GM18868 (cell line): ENCODE data around the gene USP17L10.
"Not testable (repeated sequence)": the region's sequence is repeated elsewhere in the genome, so short reads cannot be mapped to it uniquely, and the experiment has no call there.

Experiments used
- ATAC-seq: cut with Tn5 transposase; IDR thresholded peaks from one replicate; pipeline ENCODE4 v1.9.1; 2021; ENCODE audit warnings: mild to moderate bottlenecking, moderate library complexity; ENCODE audit not compliant: unreplicated experiment

USP17L10 gene

GRCh38 chr4:9210357-9210756 is at the start of gene USP17L10:
Gene USP17L10 (plus strand): TSS chr4:9210657. CDS start chr4:9210657, 0 bp downstream.
- ATAC-seq = not testable (repeated sequence)

GRCh38 chr4:9165990-9166389 is 44.5 kb upstream of the USP17L10 start:
- ATAC-seq = not testable (repeated sequence)

GRCh38 chr4:9169791-9170459 is 40.5 kb upstream of the USP17L10 start, which contains the start of gene FAM90A26:
Gene FAM90A26 (plus strand): TSS chr4:9170409. CDS start chr4:9173173, 2,764 bp downstream.
- ATAC-seq = not testable (repeated sequence)

- not testable (repeated sequence) for ATAC-seq
Measured at GRCh38 chr4:9214701-9215100, 4.2 kb downstream of the USP17L10 start.

GRCh38 chr4:9215105-9215504 is 4.6 kb downstream of the USP17L10 start, which contains the start of gene USP17L11:
Gene USP17L11 (plus strand): TSS chr4:9215405. CDS start chr4:9215405, 0 bp downstream.
- not testable (repeated sequence) for ATAC-seq

GRCh38 chr4:9219852-9220251 is 9.4 kb downstream of the USP17L10 start, which contains the start of gene USP17L12:
Gene USP17L12 (plus strand): TSS chr4:9220152. CDS start chr4:9220152, 0 bp downstream.
- ATAC-seq = not testable (repeated sequence)

- not testable (repeated sequence) for ATAC-seq
Measured at GRCh38 chr4:9224596-9224995, 14.1 kb downstream of the USP17L10 start, which contains the start of gene USP17L13. Gene USP17L13 (plus strand): TSS chr4:9224896. CDS start chr4:9224896, 0 bp downstream.

- not testable (repeated sequence) for ATAC-seq
Measured at GRCh38 chr4:9230249-9230648, 19.8 kb downstream of the USP17L10 start.

- ATAC-seq = not testable (repeated sequence)
Measured at GRCh38 chr4:9234085-9234484, 23.6 kb downstream of the USP17L10 start, which contains the start of gene USP17L15. Gene USP17L15 (plus strand): TSS chr4:9234385. CDS start chr4:9234385, 0 bp downstream.

- not testable (repeated sequence) for ATAC-seq
Measured at GRCh38 chr4:9238461-9238860, 28.0 kb downstream of the USP17L10 start.

- ATAC-seq = not testable (repeated sequence)
Measured at GRCh38 chr4:9243579-9243978, 33.1 kb downstream of the USP17L10 start, which contains the start of gene USP17L17. Gene USP17L17 (plus strand): TSS chr4:9243879. CDS start chr4:9243879, 0 bp downstream.

- not testable (repeated sequence) for ATAC-seq
Measured at GRCh38 chr4:9247953-9248680, 37.7 kb downstream of the USP17L10 start, which contains the start of gene USP17L18. Gene USP17L18 (plus strand): TSS chr4:9248630. CDS start chr4:9248630, 0 bp downstream.

- ATAC-seq = not testable (repeated sequence)
Measured at GRCh38 chr4:9253078-9253477, 42.6 kb downstream of the USP17L10 start, which contains the start of gene USP17L19. Gene USP17L19 (plus strand): TSS chr4:9253378. CDS start chr4:9253378, 0 bp downstream.

- not testable (repeated sequence) for ATAC-seq
Measured at GRCh38 chr4:9257824-9258223, 47.4 kb downstream of the USP17L10 start, which contains the start of gene USP17L20. Gene USP17L20 (plus strand): TSS chr4:9258124. CDS start chr4:9258124, 0 bp downstream.
